Lung (tissue), 12 donors: Measurements from ENCODE around the gene SCAPER. TPM values are rescaled to one million over a fixed set of nuclear protein-coding genes. Genes with fewer than 3 reads are reported as not detected.

Experiments used
- ATAC-seq: fragments of 200-7000 bp; cut with Tn5 transposase; one replicate; pipeline ENCODE4 v1.9.1; 2020; ENCODE audit warnings: moderate number of reproducible peaks; ENCODE audit not compliant: insufficient read depth, low FRiP score
- DNase-seq, 3 donors: peaks; one replicate each; pipeline ENCODE4 v3.0.0-alpha.2; 2013 to 2017
- H3K27ac ChIP-seq, 2 donors: one replicate each; pipeline ENCODE4 v1.5.1; 2013; ENCODE audit warnings: mild to moderate bottlenecking in 2 of 2, moderate library complexity in 2 of 2, control low read depth in 1 of 2, inconsistent platforms in 1 of 2, low read depth in 1 of 2, low read length in 1 of 2
- H3K27me3 ChIP-seq, 3 donors: one replicate each; pipeline ENCODE4 v1.5.1; 2013; ENCODE audit warnings: low read length in 2 of 3; ENCODE audit not compliant: control insufficient read depth in 3 of 3, insufficient read depth in 3 of 3
- H3K36me3 ChIP-seq, 4 donors: one replicate each; pipeline ENCODE4 v1.5.1; 2013; ENCODE audit warnings: low read length in 4 of 4, mild to moderate bottlenecking in 1 of 4, moderate library complexity in 1 of 4; ENCODE audit not compliant: control insufficient read depth in 4 of 4, insufficient read depth in 4 of 4
- H3K4me1 ChIP-seq, 5 donors: one replicate each; pipeline ENCODE4 v1.5.1; 2013; ENCODE audit warnings: low read length in 5 of 5, mild to moderate bottlenecking in 2 of 5, moderate library complexity in 1 of 5; ENCODE audit not compliant: control insufficient read depth in 5 of 5, insufficient read depth in 5 of 5
- H3K4me3 ChIP-seq: one replicate; pipeline ENCODE4 v1.5.1; 2013; ENCODE audit warnings: mild to moderate bottlenecking, control low read depth, moderate library complexity
- H3K9ac ChIP-seq, 2 donors: one replicate each; pipeline ENCODE4 v1.5.1; 2013; ENCODE audit warnings: low read length in 2 of 2, control low read depth in 1 of 2; ENCODE audit not compliant: insufficient read depth in 1 of 2
- H3K9me3 ChIP-seq, 4 donors: one replicate each; pipeline ENCODE4 v1.5.1; 2013; ENCODE audit warnings: low read length in 3 of 4, mild to moderate bottlenecking in 1 of 4, moderate library complexity in 1 of 4; ENCODE audit not compliant: control insufficient read depth in 4 of 4, insufficient read depth in 3 of 4
- WGBS, 2 donors: extraction: QIAGEN DNeasy Blood & Tissue Kit; methylation state at CpG; one replicate each; pipeline ENCODE4 v1.1.7; 2013; 5-methylcytosine and 5-hydroxymethylcytosine counted together
- polyA plus RNA-seq, 2 donors: library from polyadenylated mRNA; stranded (reverse); fragments of 200-250 nt; gene quantifications; one replicate each; pipeline ENCODE4 v1.2.1, GENCODE V29; 2013
- total RNA-seq, 2 donors: library from RNA; depleted of rRNA in 1 of 2; stranded (reverse); fragments of >200 nt in 1 of 2; gene quantifications; one replicate each; pipeline ENCODE4 v1.2.1, GENCODE V29; 2014 to 2021
- TF ChIP-seq, protein P1 (sequence below): IDR thresholded peaks from 2 replicates; pipeline ENCODE4 v1.5.1; 2012; ENCODE audit warnings: mild to moderate bottlenecking; ENCODE audit errors: control extremely low read depth, extremely low read depth
- donor health status: control.
- donor health status: control.
- donor health status: Bipolar disorder and iron deficiency.
- donor health status: healthy.
- donor health status: DM: yes; HTN: yes; CAD: no.

The SCAPER gene
- total and polyA plus RNA-seq, 4 donors, result 3.9 to 40.2 (median 19.5) TPM

GRCh38 chr15:76644646-76645045 is 260.5 kb downstream of the SCAPER start:
- H3K9me3 ChIP-seq, result no peaks in the 10 kb centered on the region
- no peak overlapping the region for H3K9ac ChIP-seq
- no peak for ATAC-seq
- no peak overlapping the region for H3K27ac ChIP-seq
- H3K4me1 ChIP-seq, result peaks cover 0 to 5% (median 0%) of the 10 kb centered on the region in 5 donors
- peaks cover 0 to 3% (median under 1%) of the 10 kb centered on the region in 4 donors for H3K36me3 ChIP-seq
- 96 to 98% methylated on average over 1 of the region's 1 CpG for WGBS, 2 donors
- no peaks in the 10 kb centered on the region for H3K27me3 ChIP-seq
- no peak overlapping the region for H3K4me3 ChIP-seq
- DNase-seq, result peak in 2 of 3 donors; percentile 68 to 69
- TF ChIP-seq, protein P1, sequence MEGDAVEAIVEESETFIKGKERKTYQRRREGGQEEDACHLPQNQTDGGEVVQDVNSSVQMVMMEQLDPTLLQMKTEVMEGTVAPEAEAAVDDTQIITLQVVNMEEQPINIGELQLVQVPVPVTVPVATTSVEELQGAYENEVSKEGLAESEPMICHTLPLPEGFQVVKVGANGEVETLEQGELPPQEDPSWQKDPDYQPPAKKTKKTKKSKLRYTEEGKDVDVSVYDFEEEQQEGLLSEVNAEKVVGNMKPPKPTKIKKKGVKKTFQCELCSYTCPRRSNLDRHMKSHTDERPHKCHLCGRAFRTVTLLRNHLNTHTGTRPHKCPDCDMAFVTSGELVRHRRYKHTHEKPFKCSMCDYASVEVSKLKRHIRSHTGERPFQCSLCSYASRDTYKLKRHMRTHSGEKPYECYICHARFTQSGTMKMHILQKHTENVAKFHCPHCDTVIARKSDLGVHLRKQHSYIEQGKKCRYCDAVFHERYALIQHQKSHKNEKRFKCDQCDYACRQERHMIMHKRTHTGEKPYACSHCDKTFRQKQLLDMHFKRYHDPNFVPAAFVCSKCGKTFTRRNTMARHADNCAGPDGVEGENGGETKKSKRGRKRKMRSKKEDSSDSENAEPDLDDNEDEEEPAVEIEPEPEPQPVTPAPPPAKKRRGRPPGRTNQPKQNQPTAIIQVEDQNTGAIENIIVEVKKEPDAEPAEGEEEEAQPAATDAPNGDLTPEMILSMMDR, result no peak

GRCh38 chr15:76642671-76643070 is 262.5 kb downstream of the SCAPER start:
- Histone ChIP-seq H3K4me1 (peaks cover 0 to 5% (median 0%) of the 10 kb centered on the region in 5 donors), H3K27ac (no peak overlapping the region), H3K4me3 (no peak overlapping the region), H3K9ac (no peak overlapping the region), H3K9me3 (no peaks in the 10 kb centered on the region), H3K36me3 (peaks cover 0 to 1% (median 0%) of the 10 kb centered on the region in 4 donors), H3K27me3 (no peaks in the 10 kb centered on the region)
- DNase-seq (no peak), ATAC-seq (no peak)
- TF ChIP-seq, protein P1, result no peak

- H3K9ac ChIP-seq, result no peak overlapping the region
- no peaks in the 10 kb centered on the region for H3K27me3 ChIP-seq
- WGBS, 2 donors, result 97 to 100% methylated on average over 1 of the region's 1 CpG
Measured at GRCh38 chr15:76637166-76637565, 268.0 kb downstream of the SCAPER start.

More at GRCh38 chr15:76637166-76637565, 268.0 kb downstream of the SCAPER start:
- ATAC-seq, result no peak
- TF ChIP-seq, protein P1, result no peak
- no peak overlapping the region for H3K27ac ChIP-seq
- H3K36me3 ChIP-seq, result peaks cover 0 to 2% (median 0%) of the 10 kb centered on the region in 4 donors
- peaks cover 0 to 6% (median 2%) of the 10 kb centered on the region in 4 donors for H3K9me3 ChIP-seq
- peaks cover 0 to 11% (median 5%) of the 10 kb centered on the region in 5 donors for H3K4me1 ChIP-seq
- no peak for DNase-seq
- H3K4me3 ChIP-seq, result no peak overlapping the region
